ENCODE data around the gene FSD1L.
"Not testable (repeated sequence)": the region's sequence is repeated elsewhere in the genome, so short reads cannot be mapped to it uniquely, and the experiment has no call there.

The FSD1L gene

DNA sequence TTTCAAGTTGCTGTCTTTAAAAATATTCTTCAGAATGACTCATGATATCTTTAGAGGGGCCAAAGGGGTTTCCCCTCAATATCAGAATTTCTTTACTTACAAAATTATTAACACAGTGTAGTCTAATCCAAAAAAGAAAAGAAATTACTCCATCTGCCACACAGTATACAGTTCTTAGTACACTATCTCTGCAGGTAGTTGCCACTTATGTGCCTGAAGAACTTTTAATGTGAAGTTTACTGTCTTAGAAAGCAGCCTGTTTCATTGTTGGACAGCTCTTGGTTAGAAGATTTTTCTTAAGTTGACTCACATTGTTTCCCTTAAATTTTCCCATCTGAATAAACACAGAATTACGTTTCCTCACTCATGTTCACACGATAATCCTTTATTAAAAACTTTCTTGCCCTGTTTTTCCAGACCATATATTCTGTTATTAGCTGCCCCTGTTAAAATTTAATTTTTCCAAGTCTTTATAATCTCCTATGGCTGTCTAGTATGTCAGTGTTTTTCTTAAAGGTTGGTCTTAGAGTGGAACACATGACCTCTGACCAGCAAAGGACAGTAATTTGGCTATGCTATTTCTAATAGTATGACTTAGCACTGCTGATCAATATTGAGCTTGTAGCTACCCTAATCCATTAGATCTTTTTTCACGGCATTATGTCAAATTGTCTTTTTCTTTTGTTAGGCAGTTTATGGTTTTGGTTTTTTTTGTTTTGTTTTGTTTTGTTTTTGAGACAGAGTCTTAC, 88.3 kb downstream of the FSD1L start:
- DNase-seq (ENCODE audit: low read depth), result no peak
- TF ChIP-seq, protein P1, sequence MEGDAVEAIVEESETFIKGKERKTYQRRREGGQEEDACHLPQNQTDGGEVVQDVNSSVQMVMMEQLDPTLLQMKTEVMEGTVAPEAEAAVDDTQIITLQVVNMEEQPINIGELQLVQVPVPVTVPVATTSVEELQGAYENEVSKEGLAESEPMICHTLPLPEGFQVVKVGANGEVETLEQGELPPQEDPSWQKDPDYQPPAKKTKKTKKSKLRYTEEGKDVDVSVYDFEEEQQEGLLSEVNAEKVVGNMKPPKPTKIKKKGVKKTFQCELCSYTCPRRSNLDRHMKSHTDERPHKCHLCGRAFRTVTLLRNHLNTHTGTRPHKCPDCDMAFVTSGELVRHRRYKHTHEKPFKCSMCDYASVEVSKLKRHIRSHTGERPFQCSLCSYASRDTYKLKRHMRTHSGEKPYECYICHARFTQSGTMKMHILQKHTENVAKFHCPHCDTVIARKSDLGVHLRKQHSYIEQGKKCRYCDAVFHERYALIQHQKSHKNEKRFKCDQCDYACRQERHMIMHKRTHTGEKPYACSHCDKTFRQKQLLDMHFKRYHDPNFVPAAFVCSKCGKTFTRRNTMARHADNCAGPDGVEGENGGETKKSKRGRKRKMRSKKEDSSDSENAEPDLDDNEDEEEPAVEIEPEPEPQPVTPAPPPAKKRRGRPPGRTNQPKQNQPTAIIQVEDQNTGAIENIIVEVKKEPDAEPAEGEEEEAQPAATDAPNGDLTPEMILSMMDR (conservative IDR thresholded peaks at IDR 0.05; ENCODE audit: control insufficient read depth, insufficient read depth, low read depth, low read length), result no peak
- no peak overlapping the region for H3K4me3 ChIP-seq (ENCODE audit: control insufficient read depth, low read depth, low read length)

DNA sequence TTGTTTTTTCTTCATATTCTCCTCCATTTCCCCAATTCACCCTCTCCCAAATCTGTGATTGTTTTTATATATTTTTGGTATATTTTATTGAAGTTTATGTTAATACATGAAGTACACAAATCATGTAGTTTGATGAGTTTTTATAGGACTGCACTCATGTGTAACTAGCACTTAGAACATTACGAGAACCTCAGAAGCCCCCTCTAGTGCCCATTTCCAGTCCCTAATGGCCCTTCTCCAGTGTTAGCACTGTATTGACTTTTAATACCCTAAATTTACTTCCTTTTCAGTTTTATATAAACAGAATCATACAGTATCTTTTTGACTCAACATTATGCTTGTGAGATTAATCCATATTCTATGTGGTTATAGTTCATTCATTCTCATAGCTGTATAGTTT, 91.6 kb downstream of the FSD1L start:
- TF ChIP-seq, protein P1 (conservative IDR thresholded peaks at IDR 0.05; ENCODE audit: control insufficient read depth, insufficient read depth, low read depth, low read length), result peak; percentile 15
- peak; percentile 25 for DNase-seq (ENCODE audit: low read depth)
- no peak overlapping the region for H3K4me3 ChIP-seq (ENCODE audit: control insufficient read depth, low read depth, low read length)

DNA sequence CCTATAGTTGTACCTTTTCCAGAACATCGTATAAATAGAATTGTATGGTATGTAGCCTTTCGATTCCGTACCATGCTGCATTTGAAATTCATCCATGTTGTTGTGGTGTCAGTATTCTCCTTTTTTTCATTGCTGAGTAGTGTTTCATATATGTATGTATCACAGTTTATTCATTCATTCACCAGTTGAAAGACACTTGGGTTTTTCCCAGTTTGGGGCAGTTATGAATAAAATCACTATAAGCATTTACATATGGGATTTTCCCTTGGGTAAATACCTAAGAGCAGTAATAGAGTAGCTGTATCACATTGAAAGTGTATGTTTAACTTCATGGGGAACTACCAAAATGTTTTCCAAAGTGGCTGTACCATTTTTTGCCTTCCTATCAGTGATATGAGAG, 94.0 kb downstream of the FSD1L start:
- TF ChIP-seq, protein P1 (conservative IDR thresholded peaks at IDR 0.05; ENCODE audit: control insufficient read depth, insufficient read depth, low read depth, low read length), result no peak
- H3K4me3 ChIP-seq (ENCODE audit: control insufficient read depth, low read depth, low read length), result no peak overlapping the region
- no peak for DNase-seq (ENCODE audit: low read depth)

DNA sequence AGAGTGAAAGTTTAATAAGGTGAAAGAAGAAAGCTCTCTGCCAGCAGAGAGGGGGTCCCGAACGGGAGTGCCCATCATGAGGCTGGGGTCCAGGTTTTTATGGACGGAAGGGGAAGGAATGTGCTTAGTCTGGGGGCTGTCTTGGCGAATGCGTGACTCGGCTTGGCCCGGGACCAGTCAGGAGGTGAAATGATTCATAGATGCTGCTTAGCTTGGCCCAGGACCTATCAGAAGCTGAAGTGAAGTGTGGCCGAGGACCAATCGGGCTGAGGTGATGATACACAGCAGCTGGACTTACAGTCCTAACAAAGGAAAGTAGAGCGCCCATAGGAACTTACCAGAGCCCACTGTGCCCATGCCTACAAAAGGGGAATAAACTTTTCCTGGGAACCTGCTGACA, 106.2 kb downstream of the FSD1L start:
- no peak overlapping the region for H3K4me3 ChIP-seq (ENCODE audit: control insufficient read depth, low read depth, low read length)
- DNase-seq (ENCODE audit: low read depth), result peak; percentile 57
- TF ChIP-seq, protein P1 (conservative IDR thresholded peaks at IDR 0.05; ENCODE audit: control insufficient read depth, insufficient read depth, low read depth, low read length), result no peak

DNA sequence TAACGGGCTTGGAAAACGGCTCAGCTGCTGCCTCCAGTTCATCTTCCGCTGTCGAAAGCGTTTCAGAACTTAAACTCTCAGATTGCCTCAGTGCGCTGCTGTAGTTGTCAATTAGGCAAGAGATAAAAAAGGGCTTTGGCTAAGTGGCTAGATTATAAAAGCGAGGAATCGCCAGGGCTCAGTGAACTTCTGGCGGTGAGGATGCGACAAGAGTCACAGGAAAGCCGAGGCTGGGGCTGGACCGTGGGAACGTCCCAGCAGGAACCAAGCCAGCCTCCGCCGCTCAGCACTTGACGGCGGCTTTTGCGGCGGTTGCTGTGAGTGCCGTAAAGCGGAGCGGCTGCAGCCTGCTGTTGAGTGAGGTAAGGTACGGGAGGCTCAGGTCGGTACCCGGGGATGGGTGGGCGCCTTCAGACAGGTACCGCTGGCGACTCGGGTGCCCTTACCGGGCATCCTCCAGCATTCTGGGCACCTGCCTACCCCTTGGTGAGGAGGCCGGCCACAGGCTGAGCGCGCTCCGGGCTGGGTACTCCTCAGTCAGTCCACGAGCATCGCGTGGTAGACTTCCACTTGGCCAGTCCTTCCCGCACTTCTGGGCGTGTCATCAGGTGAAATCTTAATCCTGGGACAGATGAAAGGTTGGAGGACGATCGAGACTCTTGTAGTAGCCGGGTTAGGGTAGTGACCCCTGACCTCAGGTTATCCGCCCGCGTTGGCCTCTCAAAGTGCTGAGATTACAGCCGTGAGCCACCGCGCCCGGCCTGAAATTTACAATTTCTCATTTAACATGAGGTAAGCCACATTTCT, 110.2 kb downstream of the FSD1L start, which contains the start of gene FKTN:
Gene FKTN (plus strand): TSS at position 328 of the 807 bp plus-strand sequence. CDS start 16,902 bp downstream, outside the sequence.
- peak; percentile 81 for DNase-seq (ENCODE audit: low read depth)
- TF ChIP-seq, protein P1 (conservative IDR thresholded peaks at IDR 0.05; ENCODE audit: control insufficient read depth, insufficient read depth, low read depth, low read length), result no peak
- peak within 1 kb of the TSS; percentile 94 for H3K4me3 ChIP-seq (ENCODE audit: control insufficient read depth, low read depth, low read length)

DNA sequence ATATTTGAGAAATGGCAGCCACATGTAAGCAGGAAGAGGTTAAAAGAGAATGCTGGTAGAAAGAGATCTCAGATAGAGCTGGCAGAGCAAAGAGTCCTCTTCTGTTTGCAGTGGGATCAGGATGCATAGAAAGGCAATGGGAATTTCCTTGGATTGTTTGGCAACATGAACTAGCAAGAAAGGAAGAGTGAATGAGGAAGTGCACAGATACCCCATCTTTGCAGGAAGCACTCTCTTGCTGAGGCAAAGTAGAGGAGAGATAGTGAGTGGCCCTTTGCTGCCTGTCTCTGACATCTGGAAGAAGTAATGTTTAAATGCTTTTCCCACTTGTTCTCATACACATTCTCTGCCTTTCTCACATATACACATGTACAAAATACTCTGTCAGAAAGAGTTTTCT, 124.6 kb downstream of the FSD1L start:
- no peak for DNase-seq (ENCODE audit: low read depth)
- TF ChIP-seq, protein P1 (conservative IDR thresholded peaks at IDR 0.05; ENCODE audit: control insufficient read depth, insufficient read depth, low read depth, low read length), result no peak
- H3K4me3 ChIP-seq (ENCODE audit: control insufficient read depth, low read depth, low read length), result no peak overlapping the region

DNA sequence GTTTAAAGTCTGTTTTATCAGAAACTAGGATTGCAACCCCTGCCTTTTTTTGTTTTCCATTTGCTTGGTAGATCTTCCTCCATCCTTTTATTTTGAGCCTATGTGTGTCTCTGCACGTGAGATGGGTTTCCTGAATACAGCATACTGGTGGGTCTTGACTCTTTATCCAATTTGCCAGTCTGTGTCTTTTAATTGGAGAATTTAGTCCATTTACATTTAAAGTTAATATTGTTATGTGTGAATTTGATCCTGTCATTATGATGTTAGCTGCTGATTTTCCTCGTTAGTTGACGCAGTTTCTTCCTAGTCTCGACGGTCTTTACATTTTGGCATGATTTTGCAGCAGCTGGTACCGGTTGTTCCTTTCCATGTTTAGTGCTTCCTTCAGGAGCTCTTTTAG, 132.1 kb downstream of the FSD1L start:
- DNase-seq (ENCODE audit: low read depth); H3K4me3 ChIP-seq (ENCODE audit: control insufficient read depth, low read depth, low read length): not testable (repeated sequence)

DNA sequence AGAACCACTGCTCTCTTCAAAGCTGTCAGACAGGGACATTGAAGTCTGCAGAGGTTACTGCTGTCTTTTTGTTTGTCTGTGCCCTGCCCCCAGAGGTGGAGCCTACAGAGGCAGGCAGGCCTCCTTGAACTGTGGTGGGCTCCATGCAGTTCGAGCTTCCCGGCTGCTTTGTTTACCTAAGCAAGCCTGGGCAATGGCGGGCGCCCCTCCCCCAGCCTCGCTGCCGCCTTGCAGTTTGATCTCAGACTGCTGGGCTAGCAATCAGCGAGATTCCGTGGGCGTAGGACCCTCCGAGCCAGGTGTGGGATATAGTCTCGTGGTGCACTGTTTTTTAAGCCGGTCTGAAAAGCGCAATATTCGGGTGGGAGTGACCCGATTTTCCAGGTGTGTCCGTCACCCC, 133.7 kb downstream of the FSD1L start:
- H3K4me3 ChIP-seq (ENCODE audit: control insufficient read depth, low read depth, low read length); DNase-seq (ENCODE audit: low read depth): not testable (repeated sequence)
